ENCODE measurements around the gene TLCD3A. TPM values are rescaled to one million over a fixed set of nuclear protein-coding genes. Genes with fewer than 3 reads are reported as not detected.

The TLCD3A gene
- total and polyA plus RNA-seq, 12 donors: 1.1 to 4.5 (median 2.6) TPM

DNA sequence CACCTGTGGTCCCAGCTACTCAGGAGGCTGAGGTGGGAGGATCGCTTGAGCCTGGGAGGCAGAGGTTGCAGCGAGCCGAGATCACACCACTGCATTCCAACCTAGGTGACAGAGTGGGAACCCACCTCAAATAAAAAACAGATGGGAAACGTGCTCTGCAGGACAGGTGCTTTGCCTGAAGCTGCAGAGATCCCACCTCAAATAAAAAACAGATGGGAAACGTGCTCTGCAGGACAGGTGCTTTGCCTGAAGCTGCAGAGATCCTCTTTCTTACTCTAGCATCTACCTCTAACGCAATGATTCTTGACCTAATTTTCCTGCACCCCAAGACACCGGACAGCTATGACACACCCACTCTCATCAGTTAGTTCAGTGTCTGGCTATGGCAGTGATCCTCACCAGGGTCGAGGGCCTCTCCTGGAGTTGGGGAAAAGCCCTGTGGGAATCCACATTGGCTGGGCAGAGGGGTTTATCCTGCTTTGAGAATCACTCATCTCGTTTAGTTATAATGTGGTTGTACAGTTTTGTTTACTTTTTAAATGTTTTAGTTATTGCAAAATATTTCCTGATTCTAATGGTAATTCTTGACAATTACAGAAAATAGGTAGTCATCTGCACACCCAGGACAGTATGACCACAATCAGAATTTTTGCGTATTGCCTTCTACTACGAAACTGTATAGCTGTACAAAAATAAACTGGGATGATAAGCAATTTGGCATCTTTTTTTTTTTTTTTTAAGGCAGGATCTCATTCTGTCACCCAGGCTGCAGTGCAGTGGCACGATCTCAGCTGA is 29.1 kb upstream of the TLCD3A start:
- H3K27ac ChIP-seq: no peak overlapping the region
- no peak for DNase-seq
- H3K4me1 ChIP-seq: peaks cover 0 to 51% (median 14%) of the 10 kb centered on the region in 9 donors
- TF ChIP-seq, protein P1, sequence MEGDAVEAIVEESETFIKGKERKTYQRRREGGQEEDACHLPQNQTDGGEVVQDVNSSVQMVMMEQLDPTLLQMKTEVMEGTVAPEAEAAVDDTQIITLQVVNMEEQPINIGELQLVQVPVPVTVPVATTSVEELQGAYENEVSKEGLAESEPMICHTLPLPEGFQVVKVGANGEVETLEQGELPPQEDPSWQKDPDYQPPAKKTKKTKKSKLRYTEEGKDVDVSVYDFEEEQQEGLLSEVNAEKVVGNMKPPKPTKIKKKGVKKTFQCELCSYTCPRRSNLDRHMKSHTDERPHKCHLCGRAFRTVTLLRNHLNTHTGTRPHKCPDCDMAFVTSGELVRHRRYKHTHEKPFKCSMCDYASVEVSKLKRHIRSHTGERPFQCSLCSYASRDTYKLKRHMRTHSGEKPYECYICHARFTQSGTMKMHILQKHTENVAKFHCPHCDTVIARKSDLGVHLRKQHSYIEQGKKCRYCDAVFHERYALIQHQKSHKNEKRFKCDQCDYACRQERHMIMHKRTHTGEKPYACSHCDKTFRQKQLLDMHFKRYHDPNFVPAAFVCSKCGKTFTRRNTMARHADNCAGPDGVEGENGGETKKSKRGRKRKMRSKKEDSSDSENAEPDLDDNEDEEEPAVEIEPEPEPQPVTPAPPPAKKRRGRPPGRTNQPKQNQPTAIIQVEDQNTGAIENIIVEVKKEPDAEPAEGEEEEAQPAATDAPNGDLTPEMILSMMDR (IDR thresholded peaks at IDR 0.05): no peak
- 85 to 86% methylated on average over 12 of the region's 12 CpGs for WGBS, 2 donors
- ATAC-seq: no peak
- H3K9me3 ChIP-seq: no peaks in the 10 kb centered on the region
- H3K4me3 ChIP-seq: no peak overlapping the region
- H3K36me3 ChIP-seq: peaks cover 0 to 61% (median 16%) of the 10 kb centered on the region in 9 donors
- intact Hi-C loops (cut with DNase I): loop anchor here in 3 of 10 donors (5.0 kb wide), 2 partner anchors 291 to 561 kb away; a partner anchor contains a TSS
- no peaks in the 10 kb centered on the region for H3K27me3 ChIP-seq

DNA sequence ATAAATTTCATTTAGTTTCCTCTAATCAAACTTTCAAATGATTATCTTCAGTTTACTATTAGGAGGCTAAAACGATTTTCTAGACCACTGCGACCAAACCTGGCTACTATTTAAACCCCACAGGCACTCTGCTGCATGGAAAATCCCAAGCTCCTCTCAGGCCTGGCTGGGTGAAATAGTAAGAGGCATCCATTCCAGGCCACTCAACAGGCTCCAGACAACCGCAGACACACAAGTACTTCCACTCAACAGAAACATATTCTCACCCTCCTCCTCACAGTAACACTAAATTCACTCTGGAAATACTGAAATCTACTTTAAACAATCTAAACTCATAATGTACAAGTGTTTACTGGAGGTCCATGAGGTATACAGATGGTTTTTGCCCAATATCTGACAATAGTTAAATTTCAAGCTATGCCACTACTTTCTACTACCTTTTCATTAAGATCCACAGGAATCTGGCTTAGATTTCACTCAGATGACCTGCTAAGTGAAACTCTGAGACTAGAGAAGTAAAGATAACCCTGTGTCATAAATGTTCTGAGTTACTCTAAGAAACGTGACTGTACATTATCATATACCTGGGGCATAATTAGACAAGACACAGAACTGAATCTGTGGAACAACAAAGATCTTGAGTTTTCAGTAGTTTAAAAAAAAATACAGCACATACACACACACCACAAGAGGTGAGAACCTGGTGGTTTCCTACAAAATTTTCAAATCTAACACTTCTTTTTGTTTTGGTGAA is 28.1 kb upstream of the TLCD3A start:
- Histone ChIP-seq H3K9me3 (no peaks in the 10 kb centered on the region), H3K4me3 (no peak overlapping the region), H3K36me3 (peaks cover 0 to 62% (median 26%) of the 10 kb centered on the region in 9 donors), H3K27me3 (no peaks in the 10 kb centered on the region), H3K27ac (no peak overlapping the region), H3K4me1 (peaks cover 0 to 48% (median 11%) of the 10 kb centered on the region in 9 donors)
- ATAC-seq (peak in 3 of 8 donors; percentile 43 to 51 (median 49)), DNase-seq (no peak)
- TF ChIP-seq, protein P1 (IDR thresholded peaks at IDR 0.05): no peak
- intact Hi-C loops (cut with DNase I): loop anchor here in 3 of 10 donors (5.0 kb wide), 2 partner anchors 292 to 562 kb away; a partner anchor contains a TSS
- 48 to 68% methylated on average over 4 of the region's 4 CpGs for WGBS, 2 donors

DNA sequence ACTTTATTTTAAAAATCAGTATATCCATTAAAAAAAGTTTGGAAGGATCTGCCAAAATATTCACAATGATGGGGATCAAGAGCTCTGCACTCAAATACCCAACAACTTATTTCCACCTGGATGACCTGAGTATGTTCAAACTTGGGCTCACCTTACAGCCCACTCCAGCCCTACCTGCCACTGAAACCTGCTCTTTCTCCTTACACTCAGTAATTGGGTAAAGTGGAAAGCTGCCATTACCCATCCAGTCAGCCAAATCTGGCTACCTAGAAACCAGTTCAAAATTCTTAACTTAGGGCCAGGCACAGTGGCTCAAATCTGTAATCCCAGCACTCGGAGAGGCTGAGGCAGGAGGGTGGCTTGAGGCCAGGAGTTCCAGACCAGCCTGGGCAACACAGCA is 27.4 kb upstream of the TLCD3A start:
- intact Hi-C loops (cut with DNase I): no loop called here
- Histone ChIP-seq H3K9me3 (no peaks in the 10 kb centered on the region), H3K36me3 (peaks cover 0 to 70% (median 32%) of the 10 kb centered on the region in 9 donors), H3K27me3 (no peaks in the 10 kb centered on the region), H3K4me3 (no peak overlapping the region), H3K4me1 (peaks cover 0 to 41% (median 11%) of the 10 kb centered on the region in 9 donors), H3K27ac (no peak overlapping the region)
- no peak for ATAC-seq
- TF ChIP-seq, protein P1 (IDR thresholded peaks at IDR 0.05): no peak
- WGBS, 2 donors: 75 to 83% methylated on average over 1 of the region's 1 CpG
- DNase-seq: no peak

DNA sequence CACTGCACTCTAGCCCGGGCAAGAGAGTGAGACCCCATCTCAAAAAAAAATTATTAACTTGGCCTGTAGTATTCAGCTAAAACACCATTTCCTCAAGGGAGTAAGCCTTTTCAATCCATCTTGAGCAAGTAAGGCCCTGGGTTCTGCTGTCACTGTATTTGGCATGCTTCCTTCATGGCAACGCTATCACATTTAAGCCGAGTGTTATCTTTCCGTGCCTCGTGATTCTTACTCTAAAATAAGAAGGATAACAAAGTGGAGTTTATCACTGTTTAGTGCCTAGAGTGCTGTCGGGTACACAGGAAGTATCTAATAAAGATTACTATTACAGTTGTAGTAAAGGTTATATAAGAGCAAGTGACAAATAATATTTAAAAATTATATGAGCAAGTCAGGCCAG is 26.5 kb upstream of the TLCD3A start:
- H3K9me3 ChIP-seq: no peaks in the 10 kb centered on the region
- H3K27ac ChIP-seq: no peak overlapping the region
- DNase-seq (peak in 1 of 2 donors; percentile 54), ATAC-seq (peak in 6 of 8 donors; percentile 46 to 87 (median 80))
- no peaks in the 10 kb centered on the region for H3K27me3 ChIP-seq
- H3K36me3 ChIP-seq: peaks cover 0 to 77% (median 35%) of the 10 kb centered on the region in 9 donors
- TF ChIP-seq, protein P1 (IDR thresholded peaks at IDR 0.05): no peak
- WGBS, 2 donors: 35 to 44% methylated on average over 6 of the region's 6 CpGs
- intact Hi-C loops (cut with DNase I): no loop called here
- H3K4me1 ChIP-seq: peaks cover 0 to 36% (median 11%) of the 10 kb centered on the region in 9 donors
- no peak overlapping the region for H3K4me3 ChIP-seq
